Measurements from ENCODE around the gene ABCF3.
A peak's percentile ranks its signal among the peaks of the same experiment; 100 is the strongest.
"Not testable (repeated sequence)": the region's sequence is repeated elsewhere in the genome, so short reads cannot be mapped to it uniquely, and the experiment has no call there.

ABCF3 gene

GRCh38 chr3:184186184-184186901 is at the start of gene ABCF3:
Gene ABCF3, plus strand, starts transcription at chr3:184186199. Its CDS starts 9 bp downstream, at chr3:184186208.
- DNase-seq (ENCODE audit: low read depth), result no peak

GRCh38 chr3:184140436-184140835 is 45.6 kb upstream of the ABCF3 start:
- DNase-seq (ENCODE audit: low read depth), result no peak

DNA sequence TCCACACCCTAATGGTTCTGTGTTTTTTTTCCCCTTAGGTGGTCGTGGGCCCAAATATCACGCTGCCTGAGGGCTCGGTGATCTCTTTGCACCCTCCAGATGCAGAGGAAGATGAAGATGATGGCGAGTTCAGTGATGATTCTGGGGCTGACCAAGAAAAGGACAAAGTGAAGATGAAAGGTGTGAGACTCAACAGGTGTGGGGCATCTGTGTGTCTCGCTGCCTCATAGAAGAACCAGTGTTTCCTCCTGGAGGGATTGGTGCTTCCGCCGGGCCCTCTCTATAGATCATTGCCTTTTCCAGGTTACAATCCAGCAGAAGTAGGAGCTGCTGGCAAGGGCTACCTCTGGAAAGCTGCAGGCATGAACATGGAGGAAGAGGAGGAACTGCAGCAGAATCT is 43.8 kb upstream of the ABCF3 start:
- no peak for DNase-seq (ENCODE audit: low read depth)

DNA sequence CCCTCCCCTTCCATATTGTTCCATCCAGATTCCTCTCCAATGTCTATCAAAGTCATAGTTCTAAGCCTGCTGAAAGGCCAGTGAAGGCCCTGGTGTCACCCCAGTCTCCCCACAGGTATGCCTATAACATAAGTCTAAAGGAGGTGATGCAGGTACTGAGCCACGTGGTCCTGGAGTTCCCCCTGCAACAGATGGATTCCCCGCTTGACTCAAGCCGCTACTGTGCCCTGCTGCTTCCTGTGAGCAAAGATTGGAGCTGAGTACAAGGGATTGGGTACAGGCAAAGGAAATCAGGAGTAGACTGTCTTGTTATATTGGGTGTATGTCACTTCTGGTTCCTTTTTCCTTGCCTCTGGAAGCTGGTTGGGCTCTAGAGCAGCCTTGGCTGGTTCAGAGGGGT is 42.7 kb upstream of the ABCF3 start:
- no peak for DNase-seq (ENCODE audit: low read depth)

DNA sequence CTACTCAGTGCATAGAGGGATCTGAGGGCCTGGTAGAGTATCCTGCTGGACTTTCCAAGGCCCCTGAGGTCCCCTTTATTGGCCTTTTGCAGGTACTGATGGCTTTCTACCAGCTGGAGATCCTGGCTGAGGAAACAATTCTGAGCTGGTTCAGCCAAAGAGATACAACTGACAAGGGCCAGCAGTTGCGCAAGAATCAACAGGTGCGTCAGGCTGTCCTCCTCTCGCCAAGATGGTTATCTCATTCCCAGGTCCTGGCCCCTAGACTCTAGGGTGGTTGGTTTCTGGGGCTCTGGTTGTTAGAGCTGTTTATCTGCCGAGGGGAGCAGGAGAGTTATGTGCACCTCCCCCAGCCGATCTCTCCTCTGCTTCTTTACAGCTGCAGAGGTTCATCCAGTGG is 41.5 kb upstream of the ABCF3 start:
- DNase-seq (ENCODE audit: low read depth), result no peak

GRCh38 chr3:184145111-184145524 is 40.9 kb upstream of the ABCF3 start:
- DNase-seq (ENCODE audit: low read depth), result no peak

GRCh38 chr3:184145751-184146270 is 40.2 kb upstream of the ABCF3 start:
- no peak for DNase-seq (ENCODE audit: low read depth)

GRCh38 chr3:184148076-184148475 is 37.9 kb upstream of the ABCF3 start:
- DNase-seq (ENCODE audit: low read depth), result no peak

GRCh38 chr3:184149123-184149522 is 36.9 kb upstream of the ABCF3 start:
- no peak for DNase-seq (ENCODE audit: low read depth)

GRCh38 chr3:184149770-184150169 is 36.2 kb upstream of the ABCF3 start:
- DNase-seq (ENCODE audit: low read depth), result not testable (repeated sequence)

GRCh38 chr3:184154885-184155643 is 30.9 kb upstream of the ABCF3 start, which contains the start of gene DVL3:
Gene DVL3, plus strand, starts transcription at chr3:184155377. Its CDS starts 259 bp downstream, at chr3:184155636.
- peak; percentile 17 for DNase-seq (ENCODE audit: low read depth)

- peak; percentile 19 for DNase-seq (ENCODE audit: low read depth)
Measured at GRCh38 chr3:184155644-184156521, 30.1 kb upstream of the ABCF3 start.

DNA sequence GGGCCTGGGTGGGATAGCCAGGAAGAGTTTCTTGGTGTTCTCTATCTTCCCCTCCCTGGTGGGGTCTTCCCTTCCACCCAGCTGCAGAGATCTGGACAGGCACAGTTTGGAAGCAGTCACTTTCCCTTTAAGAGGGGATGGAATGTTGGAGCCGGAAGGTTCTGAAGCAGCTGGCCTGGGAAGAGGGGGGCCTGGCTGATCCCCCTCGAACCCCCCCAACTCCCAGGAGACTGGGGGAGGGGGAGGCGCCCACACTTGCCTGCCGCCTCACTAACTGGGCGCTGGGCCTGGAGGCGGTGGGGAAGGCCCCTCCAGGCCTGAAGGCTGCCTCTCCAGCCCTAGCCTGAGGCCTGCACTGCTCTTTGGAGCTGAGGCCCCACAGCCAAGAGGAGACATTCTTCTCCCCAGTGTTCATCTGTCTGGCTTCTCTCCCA is 29.5 kb upstream of the ABCF3 start:
- no peak for DNase-seq (ENCODE audit: low read depth)

DNA sequence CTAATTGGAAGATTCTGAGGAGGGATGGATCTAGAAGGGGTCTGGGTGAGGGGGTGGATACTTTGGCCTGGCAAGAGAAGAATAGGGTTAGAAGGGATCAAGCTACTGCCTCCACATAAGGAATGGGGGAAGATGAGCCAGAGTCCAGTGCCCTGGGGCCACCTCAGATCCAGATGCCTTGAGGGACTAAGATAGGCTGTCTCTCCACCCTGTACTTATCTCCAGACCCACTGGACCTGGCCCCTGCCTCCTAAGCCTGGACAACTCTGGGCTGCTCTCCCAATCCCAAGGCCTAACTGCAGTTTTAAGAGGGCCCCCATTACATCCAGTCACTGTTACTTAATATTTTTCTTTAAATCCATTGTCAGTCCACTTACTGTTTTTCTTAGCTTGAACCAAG is 28.8 kb upstream of the ABCF3 start:
- DNase-seq (ENCODE audit: low read depth), result no peak

- no peak for DNase-seq (ENCODE audit: low read depth)
Measured at GRCh38 chr3:184158404-184158803, 27.6 kb upstream of the ABCF3 start.

GRCh38 chr3:184160456-184160855 is 25.5 kb upstream of the ABCF3 start:
- no peak for DNase-seq (ENCODE audit: low read depth)

DNA sequence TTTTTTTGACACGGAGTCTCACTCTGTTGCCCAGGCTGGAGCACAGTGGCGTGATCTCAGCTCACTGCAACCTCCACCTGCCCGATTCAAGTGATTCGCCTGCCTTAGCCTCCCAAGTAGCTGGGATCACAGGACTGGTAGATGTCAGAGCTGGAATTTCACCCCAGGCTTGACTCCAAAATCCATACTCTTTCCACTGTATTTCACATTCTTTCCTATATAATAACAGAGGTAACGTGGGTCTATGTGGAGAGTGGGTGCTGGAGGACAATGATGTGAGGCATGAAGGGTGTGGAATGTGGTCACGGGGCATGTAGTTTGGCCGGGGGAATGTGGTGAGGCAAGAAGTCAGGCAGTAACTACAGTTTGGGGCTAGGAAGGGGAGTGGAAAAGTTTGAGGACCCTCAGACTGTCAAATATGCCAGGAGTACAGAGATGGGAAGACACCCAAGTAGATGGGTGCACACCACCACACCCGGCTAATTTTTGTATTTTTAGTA is 23.4 kb upstream of the ABCF3 start:
- DNase-seq (ENCODE audit: low read depth), result not testable (repeated sequence)

DNA sequence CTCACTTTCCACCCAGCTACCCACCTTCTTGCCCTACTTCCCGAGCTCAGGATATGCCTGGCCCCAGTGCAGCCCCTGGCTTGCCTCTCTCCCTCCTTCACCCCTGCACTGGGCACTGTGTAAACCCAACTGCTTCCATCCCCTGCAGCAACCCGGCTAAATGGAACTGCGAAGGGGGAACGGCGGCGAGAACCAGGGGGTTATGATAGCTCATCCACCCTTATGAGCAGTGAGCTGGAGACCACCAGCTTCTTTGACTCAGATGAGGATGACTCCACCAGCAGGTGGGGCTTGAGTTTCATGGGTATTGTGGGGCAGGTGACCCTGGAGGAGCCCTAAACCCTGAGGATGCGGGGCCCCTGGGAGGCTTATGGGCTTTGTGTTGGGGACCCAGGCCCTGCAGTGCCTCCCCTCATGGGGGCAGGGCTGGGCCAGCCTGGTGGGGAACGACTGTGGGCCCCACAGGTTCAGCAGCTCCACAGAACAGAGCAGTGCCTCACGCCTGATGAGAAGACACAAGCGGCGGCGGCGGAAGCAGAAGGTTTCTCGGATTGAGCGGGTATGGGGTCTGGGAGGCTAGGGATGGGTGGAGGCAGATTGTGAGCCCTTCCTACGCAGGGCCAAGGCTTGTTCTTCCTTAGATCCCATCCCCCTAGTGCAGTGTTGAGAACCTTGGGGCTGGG is 21.2 kb upstream of the ABCF3 start:
- no peak for DNase-seq (ENCODE audit: low read depth)

- no peak for DNase-seq (ENCODE audit: low read depth)
Measured at GRCh38 chr3:184165543-184165942, 20.5 kb upstream of the ABCF3 start.

DNA sequence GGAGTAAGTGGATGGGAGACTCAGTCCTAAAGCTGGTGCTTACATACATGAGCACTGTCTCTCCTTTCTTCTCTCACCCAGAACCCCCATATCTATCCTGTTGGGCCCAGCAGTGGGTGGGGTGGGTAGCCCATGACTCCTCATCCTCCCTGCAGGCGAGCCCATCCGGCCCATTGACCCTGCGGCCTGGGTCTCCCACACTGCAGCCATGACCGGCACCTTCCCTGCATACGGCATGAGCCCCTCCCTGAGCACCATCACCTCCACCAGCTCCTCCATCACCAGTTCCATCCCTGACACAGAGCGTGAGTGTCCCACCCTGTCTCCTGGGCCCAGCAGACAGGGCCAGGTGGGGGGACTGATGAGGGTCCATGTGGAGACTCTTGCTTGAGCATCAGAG is 19.3 kb upstream of the ABCF3 start:
- DNase-seq (ENCODE audit: low read depth), result no peak

GRCh38 chr3:184167786-184168185 is 18.2 kb upstream of the ABCF3 start:
- DNase-seq (ENCODE audit: low read depth), result no peak

All from T-helper 22 cell (primary cell).